Measurements from ENCODE around the gene SPCS1. TPM values are rescaled to one million over a fixed set of nuclear protein-coding genes. Genes with fewer than 3 reads are reported as not detected.

Gene SPCS1
- total and polyA plus RNA-seq, 9 of the 15 experiments (the other 6 are each of a cell fraction or from before 2014, with no cell fraction given): 73.9 to 567 (median 127) TPM

GRCh38 chr3:52685709-52686691, 19.9 kb upstream of the SPCS1 start, which contains the start of the genes GNL3 and PBRM1 (continued):
- TF ChIP-seq ZNF740 (CRISPR knock-in tag; IDR thresholded peaks at IDR 0.05): peak; percentile 28; the same call in 1 of the 2 replicates
- no peak for TF ChIP-seq ZNF740 (tag; IDR thresholded peaks at IDR 0.05)
- TF ChIP-seq PHF8 (IDR thresholded peaks at IDR 0.05; ENCODE audit: borderline replicate concordance, low read length): peak; percentile 87; the same call in 1 of the 2 replicates
- TF ChIP-seq FOXM1 (IDR thresholded peaks at IDR 0.05; ENCODE audit: low read depth): no peak
- TF ChIP-seq FOXM1 (CRISPR knock-in tag; IDR thresholded peaks at IDR 0.05; ENCODE audit: low read depth): no peak
- TF ChIP-seq MAX (CRISPR knock-in tag; IDR thresholded peaks at IDR 0.05): peak; percentile 97
- TF ChIP-seq ZNF764 (CRISPR knock-in tag; IDR thresholded peaks at IDR 0.05; ENCODE audit: low read depth): no peak
- no peak for TF ChIP-seq ZBTB33 (CRISPR knock-in tag; IDR thresholded peaks at IDR 0.05)
- no peak for TF ChIP-seq CHD2 (IDR thresholded peaks at IDR 0.05; ENCODE audit: low read depth, low read length)
- TF ChIP-seq TAF1 (IDR thresholded peaks at IDR 0.05; ENCODE audit: control insufficient read depth, extremely low read depth, insufficient read depth, low read length, severe bottlenecking): peak; percentile 91
- no peak for TF ChIP-seq NFE2 (IDR thresholded peaks at IDR 0.05; ENCODE audit: low read depth)
- TF ChIP-seq HDAC1 (IDR thresholded peaks at IDR 0.05): peak in 1 of 2 experiments; percentile 99; a peak in 2 of 4 replicates
- TF ChIP-seq CREB1 (IDR thresholded peaks at IDR 0.05): peak; percentile 81
- peak; percentile 86 for TF ChIP-seq CREB1 (CRISPR knock-in tag; IDR thresholded peaks at IDR 0.05)
- TF ChIP-seq DMBX1 (CRISPR knock-in tag; IDR thresholded peaks at IDR 0.05; ENCODE audit: borderline replicate concordance): no peak
- no peak for TF ChIP-seq NR2F6 (CRISPR knock-in tag; IDR thresholded peaks at IDR 0.05)
- TF ChIP-seq ZNF707 (CRISPR knock-in tag; conservative IDR thresholded peaks at IDR 0.05): no peak
- TF ChIP-seq MTA2 (IDR thresholded peaks at IDR 0.05; ENCODE audit: low read depth): no peak
- no peak for TF ChIP-seq ETS2 (tag; IDR thresholded peaks at IDR 0.05; ENCODE audit: borderline replicate concordance, poor library complexity, severe bottlenecking)
- TF ChIP-seq ZNF518B (CRISPR knock-in tag; IDR thresholded peaks at IDR 0.05): no peak
- peak; percentile 50; the same call in 1 of the 2 replicates for TF ChIP-seq SP1 (CRISPR knock-in tag; IDR thresholded peaks at IDR 0.05)

Data from K562 (cell line).